Measurements from ENCODE around the gene INSYN2A. TPM values are rescaled to one million over a fixed set of nuclear protein-coding genes. Genes with fewer than 3 reads are reported as not detected.

Gene INSYN2A
- total RNA-seq, 1 donor from 2014 or later = not detected

DNA sequence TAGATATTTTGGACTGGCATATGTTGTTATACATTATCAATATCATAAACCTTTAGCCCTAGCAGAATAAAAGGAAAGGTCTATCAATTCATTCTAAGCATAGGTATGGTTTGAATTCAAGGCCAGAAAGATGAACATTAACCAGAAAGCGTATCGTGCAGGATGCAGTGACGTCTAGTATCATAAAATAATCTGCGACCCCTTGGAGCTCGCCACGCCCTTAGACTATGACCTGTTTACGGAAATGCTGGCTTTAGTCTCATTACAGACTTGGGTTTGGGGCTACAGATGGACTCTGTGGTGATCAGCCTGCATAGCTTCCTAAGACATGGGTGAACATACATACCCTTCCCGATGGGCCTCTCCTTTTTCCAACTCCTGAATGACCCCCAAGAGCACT is 21.5 kb downstream of the INSYN2A start:
- TF ChIP-seq, protein P1, sequence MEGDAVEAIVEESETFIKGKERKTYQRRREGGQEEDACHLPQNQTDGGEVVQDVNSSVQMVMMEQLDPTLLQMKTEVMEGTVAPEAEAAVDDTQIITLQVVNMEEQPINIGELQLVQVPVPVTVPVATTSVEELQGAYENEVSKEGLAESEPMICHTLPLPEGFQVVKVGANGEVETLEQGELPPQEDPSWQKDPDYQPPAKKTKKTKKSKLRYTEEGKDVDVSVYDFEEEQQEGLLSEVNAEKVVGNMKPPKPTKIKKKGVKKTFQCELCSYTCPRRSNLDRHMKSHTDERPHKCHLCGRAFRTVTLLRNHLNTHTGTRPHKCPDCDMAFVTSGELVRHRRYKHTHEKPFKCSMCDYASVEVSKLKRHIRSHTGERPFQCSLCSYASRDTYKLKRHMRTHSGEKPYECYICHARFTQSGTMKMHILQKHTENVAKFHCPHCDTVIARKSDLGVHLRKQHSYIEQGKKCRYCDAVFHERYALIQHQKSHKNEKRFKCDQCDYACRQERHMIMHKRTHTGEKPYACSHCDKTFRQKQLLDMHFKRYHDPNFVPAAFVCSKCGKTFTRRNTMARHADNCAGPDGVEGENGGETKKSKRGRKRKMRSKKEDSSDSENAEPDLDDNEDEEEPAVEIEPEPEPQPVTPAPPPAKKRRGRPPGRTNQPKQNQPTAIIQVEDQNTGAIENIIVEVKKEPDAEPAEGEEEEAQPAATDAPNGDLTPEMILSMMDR (IDR thresholded peaks at IDR 0.05) = no peak
- ATAC-seq (ENCODE audit: low read depth) (no peak), DNase-seq (no peak)
- Mint-ChIP-seq H3K4me1 (no peaks in the 10 kb centered on the region), H3K9me3 (no peaks in the 10 kb centered on the region), H3K4me3 (no peak overlapping the region), H3K27me3 (no peaks in the 10 kb centered on the region), H3K27ac (no peak overlapping the region), H3K36me3 (ENCODE audit: low read depth) (no peaks in the 10 kb centered on the region)
- ChIA-PET POLR2A (no interaction called here), CTCF (no interaction called here)
- intact Hi-C loops (cut with micrococcal nuclease) = no loop called here

DNA sequence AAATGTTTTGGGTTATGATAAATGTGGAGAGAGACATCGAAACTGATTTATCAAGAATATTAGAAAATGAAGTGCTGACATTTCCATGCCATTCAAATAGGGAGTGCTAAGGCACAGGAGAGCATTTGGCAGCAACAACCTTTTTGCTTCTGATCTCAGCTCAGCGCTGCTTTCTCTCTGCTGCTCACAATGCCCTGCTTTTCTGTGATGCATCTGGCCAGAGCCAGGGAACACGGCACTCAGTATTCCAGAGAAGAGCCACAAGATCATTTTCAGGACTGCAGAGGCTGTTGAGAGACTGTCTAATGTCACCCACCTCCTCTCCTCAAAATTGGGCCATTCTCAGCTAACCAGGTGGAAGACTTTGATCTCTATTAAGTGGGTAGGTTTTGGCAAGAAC is 28.1 kb downstream of the INSYN2A start:
- CTCF ChIA-PET = no interaction called here
- no peak overlapping the region for H3K4me3 Mint-ChIP-seq

DNA sequence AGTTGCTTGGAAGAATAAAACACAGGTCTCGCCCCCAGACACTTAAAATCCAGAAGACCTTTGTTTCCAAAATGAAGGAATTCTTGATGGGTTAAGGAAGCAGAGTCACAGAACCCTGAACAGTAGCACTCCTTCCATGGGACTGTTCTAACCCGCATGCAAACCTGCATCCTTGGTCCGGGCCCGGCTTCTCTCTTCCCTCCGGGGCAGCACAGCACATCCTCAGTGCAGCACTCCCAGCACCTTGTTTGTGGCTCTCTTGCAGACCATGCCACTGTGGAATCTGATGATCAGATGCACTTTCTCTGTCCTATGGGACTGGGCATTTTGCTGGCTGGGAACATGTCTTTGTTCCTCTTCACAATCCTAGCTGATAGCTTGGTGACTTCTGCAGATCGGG is 33.5 kb downstream of the INSYN2A start:
- TF ChIP-seq, protein P1 (IDR thresholded peaks at IDR 0.05) = no peak
- intact Hi-C loops (cut with micrococcal nuclease) = no loop called here
- no peaks in the 10 kb centered on the region for H3K27me3 Mint-ChIP-seq

More for the DNA sequence above, 28.1 kb downstream of the INSYN2A start:
- no peak overlapping the region for H3K27ac Mint-ChIP-seq
- no peaks in the 10 kb centered on the region for H3K4me1 Mint-ChIP-seq
- no peaks in the 10 kb centered on the region for H3K9me3 Mint-ChIP-seq
- H3K36me3 Mint-ChIP-seq (ENCODE audit: low read depth) = no peaks in the 10 kb centered on the region
- no peaks in the 10 kb centered on the region for H3K27me3 Mint-ChIP-seq
- ATAC-seq (ENCODE audit: low read depth) (no peak), DNase-seq (no peak)
- POLR2A ChIA-PET = no interaction called here
- intact Hi-C loops (cut with micrococcal nuclease) = no loop called here
- TF ChIP-seq, protein P1 (IDR thresholded peaks at IDR 0.05) = no peak

DNA sequence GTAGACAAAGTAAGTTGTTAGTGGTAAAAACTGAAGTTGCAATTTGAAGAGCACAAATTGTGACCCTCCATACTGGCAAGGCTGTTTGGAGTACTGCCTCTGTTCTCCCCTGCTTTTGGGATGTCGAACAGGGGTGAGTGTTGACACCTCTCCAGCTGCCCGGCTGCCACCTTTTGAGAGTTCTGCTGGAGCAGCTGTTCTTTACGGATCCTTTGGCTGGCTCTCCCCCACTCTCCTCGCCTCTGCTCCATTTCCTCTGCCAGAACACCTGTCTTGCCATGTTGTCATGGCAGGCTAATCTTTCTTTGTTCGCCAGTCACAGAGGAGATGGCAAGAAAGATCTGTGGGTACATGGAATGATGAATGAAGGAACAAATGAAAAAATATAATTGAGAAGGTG is 34.9 kb downstream of the INSYN2A start:
- H3K9me3 Mint-ChIP-seq = no peaks in the 10 kb centered on the region
- no peak for ATAC-seq (ENCODE audit: low read depth)
- CTCF ChIA-PET = no interaction called here

More for the DNA sequence above, 33.5 kb downstream of the INSYN2A start:
- no peak for ATAC-seq (ENCODE audit: low read depth)
- CTCF ChIA-PET = no interaction called here
- POLR2A ChIA-PET = no interaction called here
- Mint-ChIP-seq H3K4me3 (no peak overlapping the region), H3K4me1 (no peaks in the 10 kb centered on the region), H3K9me3 (no peaks in the 10 kb centered on the region), H3K27ac (no peak overlapping the region), H3K36me3 (ENCODE audit: low read depth) (no peaks in the 10 kb centered on the region)
- no peak for DNase-seq

DNA sequence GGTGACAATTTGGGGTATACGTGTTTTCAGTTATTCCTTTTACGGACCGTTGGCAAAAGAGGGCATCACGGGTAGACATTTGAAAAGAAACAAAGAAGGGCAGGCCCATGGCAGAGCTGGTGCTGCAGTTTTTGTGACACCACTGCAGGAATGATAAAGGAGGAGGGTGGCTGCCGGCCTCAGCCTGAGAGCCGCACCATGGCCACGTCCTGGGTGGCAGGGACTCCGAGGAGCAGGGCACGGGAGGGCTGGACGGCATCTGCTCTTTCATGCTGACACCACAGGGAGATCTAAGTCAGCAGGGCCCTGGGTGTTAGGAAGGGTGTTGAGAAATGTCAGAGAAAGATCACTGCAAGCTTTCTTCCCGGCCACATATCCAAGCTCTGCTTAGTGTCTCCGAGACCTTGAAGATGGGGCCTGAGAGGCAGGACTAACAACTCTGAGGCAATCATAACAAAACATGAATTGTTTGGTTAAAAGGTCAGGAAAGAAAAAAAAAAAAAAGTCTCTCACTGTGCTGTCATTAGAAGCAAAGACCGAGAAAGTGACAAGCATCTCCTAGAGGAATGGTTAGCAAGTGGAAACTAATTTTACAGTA is 36.6 kb downstream of the INSYN2A start:
- ChIA-PET CTCF (no interaction called here), POLR2A (no interaction called here)
- DNase-seq = no peak
- Mint-ChIP-seq H3K27me3 (no peaks in the 10 kb centered on the region), H3K4me1 (no peaks in the 10 kb centered on the region), H3K36me3 (ENCODE audit: low read depth) (no peaks in the 10 kb centered on the region), H3K27ac (no peak overlapping the region), H3K4me3 (no peak overlapping the region), H3K9me3 (no peaks in the 10 kb centered on the region)
- TF ChIP-seq, protein P1 (IDR thresholded peaks at IDR 0.05) = no peak
- intact Hi-C loops (cut with micrococcal nuclease) = no loop called here
- no peak for ATAC-seq (ENCODE audit: low read depth)

More for the DNA sequence above, 34.9 kb downstream of the INSYN2A start:
- no peaks in the 10 kb centered on the region for H3K36me3 Mint-ChIP-seq (ENCODE audit: low read depth)
- no peak for DNase-seq
- intact Hi-C loops (cut with micrococcal nuclease) = no loop called here
- POLR2A ChIA-PET = no interaction called here
- no peak overlapping the region for H3K4me3 Mint-ChIP-seq
- H3K27me3 Mint-ChIP-seq = no peaks in the 10 kb centered on the region
- TF ChIP-seq, protein P1 (IDR thresholded peaks at IDR 0.05) = no peak
- H3K27ac Mint-ChIP-seq = no peak overlapping the region
- no peaks in the 10 kb centered on the region for H3K4me1 Mint-ChIP-seq
